HG03342 (cell line): ENCODE data around the gene MRPS34.

Experiments used
- ATAC-seq: cut with Tn5 transposase; IDR thresholded peaks from one replicate; pipeline ENCODE4 v1.9.1; 2021; ENCODE audit warnings: mild to moderate bottlenecking, moderate library complexity; ENCODE audit not compliant: unreplicated experiment

Gene MRPS34

GRCh38 chr16:1794908-1795666 lies 22.2 kb upstream of the MRPS34 start:
- no peak for ATAC-seq

GRCh38 chr16:1794221-1794871 lies 21.4 kb upstream of the MRPS34 start:
- ATAC-seq = no peak

- no peak for ATAC-seq
These were observed 20.8 kb upstream of the MRPS34 start, which contains the start of gene IGFALS for GRCh38 chr16:1793578-1794220. Gene IGFALS, minus strand, starts transcription at chr16:1793705. Its CDS starts 53 bp downstream, at chr16:1793652.

GRCh38 chr16:1792836-1793577 lies 20.1 kb upstream of the MRPS34 start:
- no peak for ATAC-seq

- ATAC-seq = no peak
These were observed 19.2 kb upstream of the MRPS34 start for GRCh38 chr16:1791943-1792812.

GRCh38 chr16:1791256-1791942 lies 18.5 kb upstream of the MRPS34 start:
- ATAC-seq = no peak

- no peak for ATAC-seq
These were observed 17.8 kb upstream of the MRPS34 start for GRCh38 chr16:1790611-1791255.

GRCh38 chr16:1790261-1790610 lies 17.3 kb upstream of the MRPS34 start:
- ATAC-seq = no peak

- no peak for ATAC-seq
These were observed 16.7 kb upstream of the MRPS34 start for GRCh38 chr16:1789643-1790045.

- ATAC-seq = no peak
These were observed 15.8 kb upstream of the MRPS34 start for GRCh38 chr16:1788708-1789100.

- ATAC-seq = no peak
These were observed 15.3 kb upstream of the MRPS34 start for GRCh38 chr16:1788095-1788707.

GRCh38 chr16:1787322-1788094 lies 14.6 kb upstream of the MRPS34 start:
- ATAC-seq = no peak

- no peak for ATAC-seq
These were observed 14.1 kb upstream of the MRPS34 start for GRCh38 chr16:1787056-1787321.

GRCh38 chr16:1786242-1787055 lies 13.5 kb upstream of the MRPS34 start:
- ATAC-seq = no peak

GRCh38 chr16:1785846-1786170 lies 12.9 kb upstream of the MRPS34 start:
- ATAC-seq = no peak

GRCh38 chr16:1784977-1785845 lies 12.3 kb upstream of the MRPS34 start:
- ATAC-seq = no peak
